DOHH2 (cell line): ENCODE data around the gene ELAVL1.
A peak's percentile ranks its signal among the peaks of the same experiment; 100 is the strongest.

Experiments
- H3F3A ChIP-seq: fragments of 200-600 bp; sonication (generic), shearing (Covaris generic); 2 replicates; pipeline ENCODE4 v1.6.0; 2016; ENCODE audit warnings: antibody characterized with exemption, mild to moderate bottlenecking; ENCODE audit not compliant: control insufficient read depth, insufficient read depth
- H3K27ac ChIP-seq: fragments of 200-600 bp; sonication (generic); 2 replicates; pipeline ENCODE4 v1.5.1; 2014; ENCODE audit warnings: low read depth, mild to moderate bottlenecking, low read length, moderate library complexity
- H3K27me3 ChIP-seq: fragments of 200-600 bp; sonication (generic); 2 replicates; pipeline ENCODE4 v1.6.1; 2014; ENCODE audit warnings: mild to moderate bottlenecking, low read length, mixed read lengths; ENCODE audit not compliant: control insufficient read depth
- H3K36me3 ChIP-seq: fragments of 200-600 bp; sonication (generic); 2 replicates; pipeline ENCODE4 v1.6.1; 2014; ENCODE audit warnings: mild to moderate bottlenecking, low read length, moderate library complexity, mixed read lengths; ENCODE audit not compliant: control insufficient read depth
- H3K4me1 ChIP-seq: fragments of 200-600 bp; sonication (generic); 2 replicates; pipeline ENCODE4 v1.6.1; 2014; ENCODE audit warnings: mild to moderate bottlenecking, low read length, mixed read lengths; ENCODE audit not compliant: control insufficient read depth
- H3K4me2 ChIP-seq: fragments of 200-600 bp; sonication (generic); 2 replicates; pipeline ENCODE4 v1.6.0; 2014; ENCODE audit warnings: mild to moderate bottlenecking, low read length, moderate library complexity
- H3K4me3 ChIP-seq: fragments of 200-600 bp; sonication (generic); 2 replicates; pipeline ENCODE4 v1.5.1; 2014; ENCODE audit warnings: mild to moderate bottlenecking, low read length, mixed read lengths
- H3K79me2 ChIP-seq: fragments of 200-600 bp; sonication (generic); 2 replicates; pipeline ENCODE4 v1.6.1; 2014; ENCODE audit warnings: mild to moderate bottlenecking, low read length, mixed read lengths; ENCODE audit not compliant: control insufficient read depth
- H3K9me2 ChIP-seq: fragments of 200-600 bp; sonication (generic); replicated peaks from 2 replicates; pipeline ENCODE4 v1.6.1; 2014; ENCODE audit warnings: mild to moderate bottlenecking, low read length, mixed read lengths; ENCODE audit not compliant: control insufficient read depth
- H3K9me3 ChIP-seq: fragments of 200-600 bp; sonication (generic); 2 replicates; pipeline ENCODE4 v1.6.1; 2014; ENCODE audit warnings: antibody characterized with exemption, low read length, mixed read lengths; ENCODE audit not compliant: control insufficient read depth, insufficient read depth
- H4K20me1 ChIP-seq: fragments of 200-600 bp; sonication (generic); 2 replicates; pipeline ENCODE4 v1.6.0; 2014; ENCODE audit warnings: low read depth, mild to moderate bottlenecking, antibody characterized with exemption, low read length, moderate library complexity; ENCODE audit not compliant: control insufficient read depth, insufficient read depth
- EZH2phosphoT487 ChIP-seq: fragments of 200-600 bp; sonication (generic); IDR thresholded peaks from 2 replicates; pipeline ENCODE4 v1.6.1; 2017; ENCODE audit warnings: borderline replicate concordance, mild to moderate bottlenecking, antibody characterized with exemption, low read length, moderate library complexity, mixed read lengths
- TF ChIP-seq, protein P1 (sequence below): fragments of 200-600 bp; sonication (generic); IDR thresholded peaks from one replicate; pipeline ENCODE4 v1.5.1; 2014; ENCODE audit warnings: antibody characterized with exemption, mild to moderate bottlenecking, low read depth, low read length; ENCODE audit not compliant: poor library complexity, severe bottlenecking

Gene ELAVL1

DNA sequence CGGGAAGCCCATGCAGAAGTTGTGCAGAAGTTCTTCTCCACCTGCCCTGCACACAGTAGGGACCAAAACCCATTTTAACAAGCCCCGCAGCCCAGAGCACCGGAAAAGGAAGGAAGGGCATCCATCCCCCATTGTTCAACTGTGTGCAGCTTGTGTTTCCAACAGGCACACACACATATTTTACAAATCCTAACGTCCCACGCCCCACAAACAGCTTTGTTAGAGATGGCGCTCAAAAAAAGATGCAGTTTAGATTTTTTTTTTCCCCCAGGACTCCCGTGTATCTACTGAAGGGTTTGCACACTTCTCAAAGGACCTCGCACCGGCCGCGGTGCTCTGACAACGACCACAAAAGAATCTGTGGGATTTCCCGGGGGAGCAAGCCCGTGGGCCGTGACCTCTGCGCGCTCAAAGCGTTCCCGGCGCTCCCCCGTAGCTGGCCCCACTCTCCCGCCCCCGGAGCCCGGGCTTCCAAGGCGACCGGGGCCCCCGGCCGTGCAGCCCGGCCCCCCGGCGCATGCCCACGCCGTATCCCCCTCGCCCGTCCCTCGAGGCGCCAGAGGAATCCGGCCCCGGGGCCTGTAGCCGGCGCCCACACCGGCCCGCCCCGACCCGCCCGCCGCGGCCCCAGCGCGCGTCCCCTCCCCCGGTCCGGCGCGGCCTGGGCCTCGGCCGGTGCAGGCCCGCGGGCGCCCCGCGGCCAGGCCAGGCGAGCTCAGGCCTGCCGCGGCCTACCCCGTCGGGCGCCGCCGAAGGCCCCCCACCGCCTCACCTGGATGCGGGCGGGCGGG, 523 bp downstream of the ELAVL1 start:
- TF ChIP-seq, protein P1, sequence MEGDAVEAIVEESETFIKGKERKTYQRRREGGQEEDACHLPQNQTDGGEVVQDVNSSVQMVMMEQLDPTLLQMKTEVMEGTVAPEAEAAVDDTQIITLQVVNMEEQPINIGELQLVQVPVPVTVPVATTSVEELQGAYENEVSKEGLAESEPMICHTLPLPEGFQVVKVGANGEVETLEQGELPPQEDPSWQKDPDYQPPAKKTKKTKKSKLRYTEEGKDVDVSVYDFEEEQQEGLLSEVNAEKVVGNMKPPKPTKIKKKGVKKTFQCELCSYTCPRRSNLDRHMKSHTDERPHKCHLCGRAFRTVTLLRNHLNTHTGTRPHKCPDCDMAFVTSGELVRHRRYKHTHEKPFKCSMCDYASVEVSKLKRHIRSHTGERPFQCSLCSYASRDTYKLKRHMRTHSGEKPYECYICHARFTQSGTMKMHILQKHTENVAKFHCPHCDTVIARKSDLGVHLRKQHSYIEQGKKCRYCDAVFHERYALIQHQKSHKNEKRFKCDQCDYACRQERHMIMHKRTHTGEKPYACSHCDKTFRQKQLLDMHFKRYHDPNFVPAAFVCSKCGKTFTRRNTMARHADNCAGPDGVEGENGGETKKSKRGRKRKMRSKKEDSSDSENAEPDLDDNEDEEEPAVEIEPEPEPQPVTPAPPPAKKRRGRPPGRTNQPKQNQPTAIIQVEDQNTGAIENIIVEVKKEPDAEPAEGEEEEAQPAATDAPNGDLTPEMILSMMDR: no peak
- peaks cover 13% of the 10 kb centered on the region for H3F3A ChIP-seq
- peak overlapping the region; percentile 90 for H3K4me2 ChIP-seq
- peaks cover 41% of the 10 kb centered on the region for H3K4me1 ChIP-seq
- H4K20me1 ChIP-seq: peaks cover 36% of the 10 kb centered on the region
- peak overlapping the region; percentile 86 for H3K4me3 ChIP-seq
- peaks cover 64% of the 10 kb centered on the region for H3K79me2 ChIP-seq
- H3K27me3 ChIP-seq: no peaks in the 10 kb centered on the region
- H3K27ac ChIP-seq: peak overlapping the region; percentile 78
- no peaks in the 10 kb centered on the region for H3K9me2 ChIP-seq
- H3K9me3 ChIP-seq: no peaks in the 10 kb centered on the region
- H3K36me3 ChIP-seq: peaks cover 41% of the 10 kb centered on the region

DNA sequence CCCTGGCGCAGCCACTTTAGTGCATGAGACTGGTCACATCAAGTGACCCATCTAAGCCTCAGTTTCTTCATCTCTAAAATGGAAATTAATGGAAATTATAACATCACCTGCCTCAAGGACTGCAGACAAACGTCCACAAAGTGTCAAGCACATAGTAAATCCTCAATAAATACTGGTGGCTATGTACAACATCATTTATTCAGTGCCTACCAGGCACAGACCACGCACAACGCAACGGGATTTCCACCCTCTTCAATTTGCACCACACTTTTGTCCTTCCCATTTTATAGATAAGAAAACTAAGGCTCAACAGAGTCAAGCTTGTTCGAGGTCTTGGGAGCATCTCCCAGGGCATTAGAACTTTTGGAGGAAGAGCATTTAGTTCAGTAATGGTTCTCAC, 1.4 kb downstream of the ELAVL1 start:
- Histone ChIP-seq H3K9me3 (no peaks in the 10 kb centered on the region), H3K27me3 (no peaks in the 10 kb centered on the region), H4K20me1 (peaks cover 45% of the 10 kb centered on the region), H3K36me3 (peaks cover 50% of the 10 kb centered on the region), H3K4me3 (peak overlapping the region; percentile 86), H3F3A (peaks cover 13% of the 10 kb centered on the region), H3K4me2 (peak overlapping the region; percentile 90), H3K4me1 (peaks cover 41% of the 10 kb centered on the region), H3K9me2 (no peaks in the 10 kb centered on the region), H3K79me2 (peaks cover 74% of the 10 kb centered on the region), H3K27ac (peak overlapping the region; percentile 78)
- TF ChIP-seq, protein P1: no peak
- TF ChIP-seq EZH2phosphoT487: no peak

DNA sequence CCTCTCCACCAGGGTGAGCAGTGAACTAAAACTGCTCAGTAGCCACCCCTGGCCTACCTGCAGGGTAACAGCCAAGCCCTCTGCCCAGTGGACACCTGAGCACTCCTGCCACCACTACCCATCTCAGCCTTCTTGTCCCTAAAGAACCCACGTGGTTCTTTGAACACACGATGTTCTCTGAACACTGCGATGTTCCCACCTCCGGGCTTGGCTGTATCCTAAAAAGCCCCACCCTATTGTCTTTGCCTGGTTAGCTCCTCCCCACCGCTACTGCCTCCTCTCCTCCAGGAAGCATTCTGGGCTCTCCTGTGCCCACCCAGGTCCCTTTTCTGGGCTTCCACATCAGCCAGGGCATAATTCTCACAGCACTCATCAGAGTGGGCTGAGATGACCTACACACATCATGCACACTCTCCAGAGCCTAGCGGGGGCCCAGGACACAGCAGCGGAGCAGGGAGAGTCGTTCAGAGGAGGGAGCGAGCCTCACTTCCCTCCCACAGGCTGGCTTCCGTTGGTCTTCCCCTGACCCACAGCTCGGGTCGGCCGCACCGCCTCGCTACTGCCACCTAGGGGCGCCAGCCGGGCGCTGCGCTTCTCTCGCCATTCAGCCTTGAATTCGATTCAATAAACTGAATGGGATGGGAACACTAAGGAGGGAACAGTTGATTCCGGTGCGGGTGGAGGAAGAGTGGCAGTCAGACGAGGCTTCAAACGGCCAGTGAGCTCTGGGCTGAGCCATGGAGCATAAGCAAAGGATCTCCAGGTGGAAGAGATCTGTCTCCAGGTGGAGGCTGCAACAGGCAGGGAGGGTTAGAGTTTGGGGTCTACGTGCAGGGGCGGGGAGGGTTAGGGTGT, 3.2 kb downstream of the ELAVL1 start:
- peaks cover 60% of the 10 kb centered on the region for H3K36me3 ChIP-seq
- peak overlapping the region; percentile 90 for H3K4me2 ChIP-seq
- no peaks in the 10 kb centered on the region for H3K27me3 ChIP-seq
- peaks cover 13% of the 10 kb centered on the region for H3F3A ChIP-seq
- no peaks in the 10 kb centered on the region for H3K9me3 ChIP-seq
- peak overlapping the region; percentile 78 for H3K27ac ChIP-seq
- TF ChIP-seq, protein P1: peak; percentile 99
- TF ChIP-seq EZH2phosphoT487: no peak
- H3K4me3 ChIP-seq: peak overlapping the region; percentile 62
- H3K79me2 ChIP-seq: peaks cover 91% of the 10 kb centered on the region
- H3K9me2 ChIP-seq: no peaks in the 10 kb centered on the region
- peaks cover 60% of the 10 kb centered on the region for H4K20me1 ChIP-seq
- peaks cover 57% of the 10 kb centered on the region for H3K4me1 ChIP-seq
